DND-41 (cell line): ENCODE results near the gene MICAL1.

ENCODE experiments used
- EZH2 ChIP-seq: IDR thresholded peaks from 3 replicates; pipeline ENCODE4 v1.6.1; 2012; ENCODE audit warnings: borderline replicate concordance, low read depth, mild to moderate bottlenecking, moderate library complexity, low read length, inconsistent platforms; ENCODE audit not compliant: severe bottlenecking
- TF ChIP-seq, protein P1 (sequence below): IDR thresholded peaks from 2 replicates; pipeline ENCODE4 v1.5.1; 2012; ENCODE audit warnings: borderline replicate concordance, low read length, moderate library complexity, mild to moderate bottlenecking; ENCODE audit not compliant: poor library complexity, severe bottlenecking; ENCODE audit errors: extremely low read depth

DNA sequence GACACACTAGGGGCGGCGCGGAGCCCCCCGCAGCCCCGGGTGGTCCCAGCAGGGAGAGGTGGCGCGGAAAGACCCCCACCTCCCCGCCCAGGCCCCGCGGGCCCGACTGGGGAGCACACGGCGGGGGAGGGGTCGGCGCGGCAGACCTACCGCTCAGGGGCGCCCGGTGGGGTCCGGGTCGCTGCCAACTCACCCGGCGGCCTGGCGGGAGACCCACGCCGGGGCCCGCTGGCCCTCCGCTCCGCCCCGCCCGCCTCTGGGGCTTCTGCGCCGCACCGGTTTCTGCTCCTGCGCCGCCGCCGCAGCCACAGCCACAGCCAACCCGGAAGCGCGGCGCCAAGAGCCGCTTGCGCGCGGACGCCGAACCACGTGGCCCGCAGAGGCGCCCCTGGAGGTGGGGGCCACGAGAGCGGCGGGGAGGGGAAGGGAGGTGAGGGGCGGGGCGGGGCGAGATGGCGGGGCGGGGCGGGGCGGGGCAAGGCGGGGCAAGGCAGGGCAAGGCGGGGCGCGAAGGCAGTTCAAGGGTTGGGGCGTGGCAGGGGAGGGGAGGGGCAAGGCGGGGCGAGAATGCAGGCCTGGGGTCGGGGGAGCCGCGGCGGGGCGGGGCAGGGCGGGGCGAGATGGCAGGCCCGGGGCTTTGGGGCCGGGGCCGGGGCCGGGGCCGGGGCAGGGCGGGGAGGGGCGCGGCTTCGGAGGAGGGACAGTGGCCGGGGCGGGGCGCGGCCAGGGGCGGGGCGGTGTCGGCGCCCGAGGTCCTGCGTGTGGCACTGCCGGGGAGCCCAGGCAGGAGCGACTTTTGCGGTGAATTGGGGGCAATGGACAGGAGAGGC is 27.5 kb upstream of the MICAL1 start, which contains the start of gene ZBTB24:
- TF ChIP-seq, protein P1, sequence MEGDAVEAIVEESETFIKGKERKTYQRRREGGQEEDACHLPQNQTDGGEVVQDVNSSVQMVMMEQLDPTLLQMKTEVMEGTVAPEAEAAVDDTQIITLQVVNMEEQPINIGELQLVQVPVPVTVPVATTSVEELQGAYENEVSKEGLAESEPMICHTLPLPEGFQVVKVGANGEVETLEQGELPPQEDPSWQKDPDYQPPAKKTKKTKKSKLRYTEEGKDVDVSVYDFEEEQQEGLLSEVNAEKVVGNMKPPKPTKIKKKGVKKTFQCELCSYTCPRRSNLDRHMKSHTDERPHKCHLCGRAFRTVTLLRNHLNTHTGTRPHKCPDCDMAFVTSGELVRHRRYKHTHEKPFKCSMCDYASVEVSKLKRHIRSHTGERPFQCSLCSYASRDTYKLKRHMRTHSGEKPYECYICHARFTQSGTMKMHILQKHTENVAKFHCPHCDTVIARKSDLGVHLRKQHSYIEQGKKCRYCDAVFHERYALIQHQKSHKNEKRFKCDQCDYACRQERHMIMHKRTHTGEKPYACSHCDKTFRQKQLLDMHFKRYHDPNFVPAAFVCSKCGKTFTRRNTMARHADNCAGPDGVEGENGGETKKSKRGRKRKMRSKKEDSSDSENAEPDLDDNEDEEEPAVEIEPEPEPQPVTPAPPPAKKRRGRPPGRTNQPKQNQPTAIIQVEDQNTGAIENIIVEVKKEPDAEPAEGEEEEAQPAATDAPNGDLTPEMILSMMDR = no peak
- no peak for TF ChIP-seq EZH2
